GM18909 (cell line): ENCODE results near the gene MYL6.

Experiments
- ATAC-seq: cut with Tn5 transposase; IDR thresholded peaks from one replicate; pipeline ENCODE4 v1.9.1; 2021; ENCODE audit warnings: mild to moderate bottlenecking; ENCODE audit not compliant: unreplicated experiment, poor library complexity

Gene MYL6

GRCh38 chr12:56129206-56129941, 28.8 kb upstream of the MYL6 start:
- ATAC-seq: peak; percentile 28

GRCh38 chr12:56129942-56130495, 28.1 kb upstream of the MYL6 start:
- no peak for ATAC-seq

- no peak for ATAC-seq
Measured at GRCh38 chr12:56130876-56131275, 27.3 kb upstream of the MYL6 start.

- ATAC-seq: no peak
Measured at GRCh38 chr12:56134897-56135296, 23.3 kb upstream of the MYL6 start.

GRCh38 chr12:56137853-56138571, 20.1 kb upstream of the MYL6 start:
- no peak for ATAC-seq

GRCh38 chr12:56141946-56142784, 16.0 kb upstream of the MYL6 start:
- no peak for ATAC-seq

- ATAC-seq: no peak
Measured at GRCh38 chr12:56143217-56143616, 14.9 kb upstream of the MYL6 start.

- ATAC-seq: no peak
Measured at GRCh38 chr12:56143870-56144269, 14.3 kb upstream of the MYL6 start.

- no peak for ATAC-seq
Measured at GRCh38 chr12:56145217-56145616, 12.9 kb upstream of the MYL6 start.

GRCh38 chr12:56146492-56147460, 11.4 kb upstream of the MYL6 start:
- no peak for ATAC-seq

GRCh38 chr12:56150563-56150962, 7.6 kb upstream of the MYL6 start:
- no peak for ATAC-seq

GRCh38 chr12:56151672-56152131, 6.5 kb upstream of the MYL6 start:
- ATAC-seq: peak; percentile 61

GRCh38 chr12:56152132-56152755, 5.9 kb upstream of the MYL6 start, which contains the start of gene MYL6B:
Gene MYL6B (plus strand): TSS chr12:56152587. CDS start chr12:56153919, 1,332 bp downstream.
- ATAC-seq: peak; percentile 88

- no peak for ATAC-seq
Measured at GRCh38 chr12:56152756-56153677, 5.1 kb upstream of the MYL6 start.

- no peak for ATAC-seq
Measured at GRCh38 chr12:56153678-56154065, 4.5 kb upstream of the MYL6 start.

GRCh38 chr12:56154246-56154771, 3.9 kb upstream of the MYL6 start:
- ATAC-seq: no peak

GRCh38 chr12:56154818-56155217, 3.3 kb upstream of the MYL6 start:
- no peak for ATAC-seq
